SK-N-SH (cell line): ENCODE data around the gene SIRT5. TPM values are rescaled to one million over a fixed set of nuclear protein-coding genes. Genes with fewer than 3 reads are reported as not detected.

Source experiments
- CTCF ChIA-PET: fragments of 300-600, 350-600 bp; formaldehyde crosslinking; extraction: SDS; loops from one replicate; lab custom pipeline; 2021; lab: Yijun Ruan, JAX
- POLR2A ChIA-PET: fragments of 350-600 bp; sonication (Branson Sonifier 250); formaldehyde crosslinking; extraction: SDS; loops from one replicate; lab custom pipeline; 2020; ENCODE audit warnings: antibody characterized with exemption, inconsistent platforms; lab: Yijun Ruan, JAX
- DNase-seq: peaks from one replicate; pipeline ENCODE4 v3.0.0; 2012
- H2AFZ ChIP-seq: fragments of 200-600 bp; sonication (generic); 2 replicates; pipeline ENCODE4 v1.8.1; 2016; ENCODE audit warnings: antibody characterized with exemption, mild to moderate bottlenecking, low read depth
- H3F3A ChIP-seq: fragments of 200-600 bp; sonication (generic); replicated peaks from 2 replicates; pipeline ENCODE3; 2016; ENCODE audit warnings: antibody characterized with exemption, mild to moderate bottlenecking; ENCODE audit not compliant: insufficient read depth
- H3K27ac ChIP-seq, 2 experiments: fragments of 200-500 bp in 1 of 2; fragments of 200-600 bp in 1 of 2; sonication (Bioruptor generic) in 1 of 2; sonication (generic), shearing (Covaris generic) in 1 of 2; 2 replicates each; pipeline versions ENCODE4 v1.5.1 to v1.6.1; 2014 to 2016; ENCODE audit warnings: low read depth in 2 of 2, inconsistent platforms in 1 of 2, low read length in 1 of 2, mild to moderate bottlenecking in 1 of 2, mixed read lengths in 1 of 2
- H3K27me3 ChIP-seq: fragments of 200-600 bp; sonication (generic), shearing (Covaris generic); 2 replicates; pipeline ENCODE4 v1.6.1; 2016; ENCODE audit warnings: mixed run types; ENCODE audit not compliant: insufficient read depth
- H3K36me3 ChIP-seq, 2 experiments: fragments of 200-500 bp in 1 of 2; fragments of 200-600 bp in 1 of 2; sonication (Bioruptor generic) in 1 of 2; sonication (generic) in 1 of 2; replicated peaks in 1 of 2; 2 replicates each; pipeline versions ENCODE3 to v1.5.1; 2014 to 2016; ENCODE audit warnings: low read length in 1 of 2, mild to moderate bottlenecking in 1 of 2; ENCODE audit not compliant: insufficient read depth in 2 of 2, control insufficient read depth in 1 of 2
- H3K4me1 ChIP-seq, 2 experiments: fragments of 200-500 bp in 1 of 2; fragments of 200-600 bp in 1 of 2; sonication (Bioruptor generic) in 1 of 2; sonication (generic), shearing (Covaris generic) in 1 of 2; 2 replicates each; pipeline versions ENCODE4 v1.5.1 to v1.6.1; 2014 to 2016; ENCODE audit warnings: low read depth in 1 of 2, low read length in 1 of 2, mixed run types in 1 of 2; ENCODE audit not compliant: insufficient read depth in 2 of 2, control insufficient read depth in 1 of 2
- H3K4me2 ChIP-seq: fragments of 200-600 bp; sonication (generic), shearing (Covaris generic); 2 replicates; pipeline ENCODE4 v1.6.1; 2017; ENCODE audit warnings: mixed run types
- H3K4me3 ChIP-seq, 2 experiments: fragments of 200-500 bp in 1 of 2; fragments of 200-600 bp in 1 of 2; sonication (Bioruptor generic) in 1 of 2; sonication (generic), shearing (Covaris generic) in 1 of 2; 2 replicates each; pipeline versions ENCODE4 v1.5.1 to v1.8.1; 2014 to 2016; ENCODE audit warnings: low read depth in 2 of 2, inconsistent platforms in 1 of 2, low read length in 1 of 2, mild to moderate bottlenecking in 1 of 2, mixed read lengths in 1 of 2, moderate library complexity in 1 of 2
- H3K79me2 ChIP-seq: fragments of 200-600 bp; sonication (generic); 2 replicates; pipeline ENCODE4 v1.8.1; 2017; ENCODE audit warnings: mild to moderate bottlenecking; ENCODE audit not compliant: insufficient read depth
- H3K9ac ChIP-seq: fragments of 200-600 bp; sonication (generic); 2 replicates; pipeline ENCODE4 v1.6.1; 2017; ENCODE audit warnings: mixed run types
- H3K9me2 ChIP-seq: fragments of 200-600 bp; sonication (generic); 2 replicates; pipeline ENCODE4 v1.6.1; 2017; ENCODE audit warnings: mixed run types
- H3K9me3 ChIP-seq: fragments of 200-600 bp; sonication (generic); 2 replicates; pipeline ENCODE4 v1.6.1; 2017; ENCODE audit warnings: mixed run types, mild to moderate bottlenecking, moderate library complexity
- H4K20me1 ChIP-seq: fragments of 200-600 bp; sonication (generic); 2 replicates; pipeline ENCODE4 v1.6.1; 2017; ENCODE audit warnings: mild to moderate bottlenecking, mixed run types; ENCODE audit not compliant: insufficient read depth
- CHD2 ChIP-seq: fragments of 150-350 bp; IDR thresholded peaks from 2 replicates; pipeline ENCODE4 v1.6.1; 2018; ENCODE audit warnings: low read length; ENCODE audit not compliant: partially characterized antibody
- FOXJ3 ChIP-seq: sonication (generic); formaldehyde crosslinking; IDR thresholded peaks from 2 replicates; pipeline ENCODE4 v1.5.1; 2020; ENCODE audit warnings: mild to moderate bottlenecking, missing genetic modification reagents
- JUND ChIP-seq: IDR thresholded peaks from 2 replicates; pipeline ENCODE4 v1.4.0; 2012
- NFIC ChIP-seq: IDR thresholded peaks from 2 replicates; pipeline ENCODE4 v1.4.0; 2012; ENCODE audit warnings: borderline replicate concordance
- PBX3 ChIP-seq: IDR thresholded peaks from 2 replicates; pipeline ENCODE4; 2012
- RAD21 ChIP-seq: IDR thresholded peaks from 2 replicates; pipeline ENCODE4 v1.6.1; 2012; ENCODE audit warnings: mild to moderate bottlenecking, low read length
- SIN3A ChIP-seq: IDR thresholded peaks from 2 replicates; pipeline ENCODE4 v1.6.1; 2012; ENCODE audit warnings: low read depth, mild to moderate bottlenecking, low read length, moderate library complexity, borderline replicate concordance
- TCF12 ChIP-seq: IDR thresholded peaks from 2 replicates; pipeline ENCODE4 v1.4.0; 2012
- USF2 ChIP-seq: fragments of 150-350 bp; IDR thresholded peaks from 2 replicates; pipeline ENCODE4 v1.6.1; 2017; ENCODE audit warnings: antibody characterized with exemption, low read length, low read depth, borderline replicate concordance
- WGBS: methylation state at CpG from one replicate; pipeline ENCODE4 v1.1.6; 2017; ENCODE audit warnings: low lambda C conversion rate; 5-methylcytosine and 5-hydroxymethylcytosine counted together
- polyA plus RNA-seq, 3 experiments: library from polyadenylated mRNA; depleted of rRNA; stranded (reverse); fragments of >200 nt; gene quantifications; 2 replicates each; pipeline ENCODE4 v1.2.3, GENCODE V29; 2012
- TF ChIP-seq, protein P1 (sequence below): fragments of 200-600 bp; sonication (generic); IDR thresholded peaks from 2 replicates; pipeline ENCODE4 v1.6.1; 2017; ENCODE audit warnings: antibody characterized with exemption, mild to moderate bottlenecking, moderate library complexity
- TF ChIP-seq, protein P2 (sequence below): IDR thresholded peaks from 2 replicates; pipeline ENCODE4 v1.4.0; 2012; ENCODE audit warnings: low read depth, borderline replicate concordance

The SIRT5 gene
- polyA plus RNA-seq, 1 of the 3 experiments (the other 2 are of a cell fraction): 6.7 TPM

DNA sequence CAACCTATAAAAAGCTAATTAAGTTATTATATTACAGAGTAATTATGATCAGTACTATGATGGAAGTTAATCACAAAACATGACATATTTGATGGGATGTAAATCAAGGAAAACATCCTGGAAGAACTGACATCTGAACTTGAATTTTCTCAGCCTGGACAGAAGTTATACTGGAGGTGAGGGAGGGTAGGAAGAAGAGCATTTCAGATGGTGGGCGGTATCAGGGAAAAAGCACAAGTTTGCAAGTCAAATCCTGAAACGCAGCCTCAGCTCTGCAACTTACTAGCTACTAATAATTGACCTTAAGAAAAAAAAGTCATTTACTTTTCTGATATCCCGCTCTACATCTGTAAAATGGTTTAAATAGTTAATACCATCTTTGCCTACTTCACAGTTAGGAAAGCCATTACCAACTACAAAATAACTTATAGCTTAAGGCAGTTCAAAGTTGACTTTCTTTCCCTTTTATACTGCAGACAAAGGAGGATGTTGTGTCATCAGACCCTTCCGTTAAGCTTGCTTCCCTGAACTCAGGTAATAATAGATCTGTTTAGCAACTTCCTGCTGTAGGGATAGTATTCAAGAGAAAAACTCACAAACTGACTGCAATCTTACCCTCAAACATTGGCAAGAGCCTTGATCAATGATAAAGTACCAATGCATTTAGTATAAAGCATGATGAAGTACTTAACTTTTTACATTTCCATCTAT is 61.7 kb downstream of the SIRT5 start:
- Histone ChIP-seq H3K9me3 (no peaks in the 10 kb centered on the region), H3K4me3 (no peak overlapping the region), H4K20me1 (no peaks in the 10 kb centered on the region), H2AFZ (no peak overlapping the region), H3F3A (peaks cover 5% of the 10 kb centered on the region), H3K9ac (no peak overlapping the region), H3K79me2 (no peaks in the 10 kb centered on the region), H3K27ac (no peak overlapping the region), H3K4me2 (no peak overlapping the region), H3K4me1 (peaks cover 0 to 2% of the 10 kb centered on the region in 2 experiments; a peak in 2 of 4 replicates), H3K9me2 (no peaks in the 10 kb centered on the region), H3K27me3 (no peaks in the 10 kb centered on the region), H3K36me3 (peaks cover 66 to 77% of the 10 kb centered on the region in 2 experiments)
- no peak for DNase-seq
- CTCF ChIA-PET: interaction anchor here (1.3 to 2.2 kb wide), 2 partner anchors 11 to 20 kb away, joined by 3 to 9 read pairs; partner anchors contain the start of gene NOL7
- no peak for TF ChIP-seq FOXJ3 (CRISPR knock-in tag)
- TF ChIP-seq JUND: no peak
- TF ChIP-seq USF2: no peak
- TF ChIP-seq, protein P1, sequence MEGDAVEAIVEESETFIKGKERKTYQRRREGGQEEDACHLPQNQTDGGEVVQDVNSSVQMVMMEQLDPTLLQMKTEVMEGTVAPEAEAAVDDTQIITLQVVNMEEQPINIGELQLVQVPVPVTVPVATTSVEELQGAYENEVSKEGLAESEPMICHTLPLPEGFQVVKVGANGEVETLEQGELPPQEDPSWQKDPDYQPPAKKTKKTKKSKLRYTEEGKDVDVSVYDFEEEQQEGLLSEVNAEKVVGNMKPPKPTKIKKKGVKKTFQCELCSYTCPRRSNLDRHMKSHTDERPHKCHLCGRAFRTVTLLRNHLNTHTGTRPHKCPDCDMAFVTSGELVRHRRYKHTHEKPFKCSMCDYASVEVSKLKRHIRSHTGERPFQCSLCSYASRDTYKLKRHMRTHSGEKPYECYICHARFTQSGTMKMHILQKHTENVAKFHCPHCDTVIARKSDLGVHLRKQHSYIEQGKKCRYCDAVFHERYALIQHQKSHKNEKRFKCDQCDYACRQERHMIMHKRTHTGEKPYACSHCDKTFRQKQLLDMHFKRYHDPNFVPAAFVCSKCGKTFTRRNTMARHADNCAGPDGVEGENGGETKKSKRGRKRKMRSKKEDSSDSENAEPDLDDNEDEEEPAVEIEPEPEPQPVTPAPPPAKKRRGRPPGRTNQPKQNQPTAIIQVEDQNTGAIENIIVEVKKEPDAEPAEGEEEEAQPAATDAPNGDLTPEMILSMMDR: no peak
- no peak for TF ChIP-seq SIN3A
- no peak for TF ChIP-seq CHD2
- TF ChIP-seq, protein P2, sequence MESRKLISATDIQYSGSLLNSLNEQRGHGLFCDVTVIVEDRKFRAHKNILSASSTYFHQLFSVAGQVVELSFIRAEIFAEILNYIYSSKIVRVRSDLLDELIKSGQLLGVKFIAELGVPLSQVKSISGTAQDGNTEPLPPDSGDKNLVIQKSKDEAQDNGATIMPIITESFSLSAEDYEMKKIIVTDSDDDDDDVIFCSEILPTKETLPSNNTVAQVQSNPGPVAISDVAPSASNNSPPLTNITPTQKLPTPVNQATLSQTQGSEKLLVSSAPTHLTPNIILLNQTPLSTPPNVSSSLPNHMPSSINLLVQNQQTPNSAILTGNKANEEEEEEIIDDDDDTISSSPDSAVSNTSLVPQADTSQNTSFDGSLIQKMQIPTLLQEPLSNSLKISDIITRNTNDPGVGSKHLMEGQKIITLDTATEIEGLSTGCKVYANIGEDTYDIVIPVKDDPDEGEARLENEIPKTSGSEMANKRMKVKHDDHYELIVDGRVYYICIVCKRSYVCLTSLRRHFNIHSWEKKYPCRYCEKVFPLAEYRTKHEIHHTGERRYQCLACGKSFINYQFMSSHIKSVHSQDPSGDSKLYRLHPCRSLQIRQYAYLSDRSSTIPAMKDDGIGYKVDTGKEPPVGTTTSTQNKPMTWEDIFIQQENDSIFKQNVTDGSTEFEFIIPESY: no peak
- POLR2A ChIA-PET: interaction anchor here (1.1 kb wide), 1 partner anchor 20 kb away, joined by 6 read pairs; no protein-coding TSS in a partner anchor
- WGBS: over 99% methylated on average over 4 of the region's 4 CpGs

GRCh38 chr6:13638014-13638413 is 63.6 kb downstream of the SIRT5 start:
- H3K9ac ChIP-seq: no peak overlapping the region
- H3K27ac ChIP-seq: no peak overlapping the region
- no peaks in the 10 kb centered on the region; the same call in 1 of the 2 replicates for H3K9me2 ChIP-seq
- WGBS: 100% methylated on average over 1 of the region's 1 CpG
- no peak for DNase-seq
- peaks cover 4% of the 10 kb centered on the region for H3F3A ChIP-seq
- ChIA-PET POLR2A (no interaction called here), CTCF (no interaction called here)
- no peak overlapping the region for H2AFZ ChIP-seq
- H3K79me2 ChIP-seq: no peaks in the 10 kb centered on the region
- H3K36me3 ChIP-seq: peaks cover 60 to 74% of the 10 kb centered on the region in 2 experiments
- no peaks in the 10 kb centered on the region for H3K27me3 ChIP-seq
- no peak overlapping the region for H3K4me2 ChIP-seq
- H3K4me3 ChIP-seq: no peak overlapping the region
- H3K9me3 ChIP-seq: no peaks in the 10 kb centered on the region
- TF ChIP-seq PBX3 (no peak), NFIC (no peak), TCF12 (no peak), FOXJ3 (CRISPR knock-in tag) (no peak), CHD2 (no peak), RAD21 (no peak)
- TF ChIP-seq, all 33 proteins: peak for 0
- Histone ChIP-seq H3K4me1 (no peaks in the 10 kb centered on the region; a peak in 1 of 4 replicates), H4K20me1 (no peaks in the 10 kb centered on the region)
